LNCaP clone FGC (cell line): ENCODE results near the gene DLX4.

Experiments
- DNase-seq: peaks from one replicate; pipeline ENCODE4 v3.0.0-alpha.2; 2011; ENCODE audit warnings: low read depth
- H3K4me3 ChIP-seq: 2 replicates; pipeline ENCODE4 v1.5.1; 2011; ENCODE audit warnings: mild to moderate bottlenecking, low read depth, low read length, control low read depth
- TF ChIP-seq, protein P1 (sequence below): IDR thresholded peaks from 2 replicates; pipeline ENCODE4 v1.5.1; 2012; ENCODE audit warnings: mild to moderate bottlenecking; ENCODE audit not compliant: control insufficient read depth, insufficient read depth; ENCODE audit errors: extremely low read depth

The DLX4 gene

DNA sequence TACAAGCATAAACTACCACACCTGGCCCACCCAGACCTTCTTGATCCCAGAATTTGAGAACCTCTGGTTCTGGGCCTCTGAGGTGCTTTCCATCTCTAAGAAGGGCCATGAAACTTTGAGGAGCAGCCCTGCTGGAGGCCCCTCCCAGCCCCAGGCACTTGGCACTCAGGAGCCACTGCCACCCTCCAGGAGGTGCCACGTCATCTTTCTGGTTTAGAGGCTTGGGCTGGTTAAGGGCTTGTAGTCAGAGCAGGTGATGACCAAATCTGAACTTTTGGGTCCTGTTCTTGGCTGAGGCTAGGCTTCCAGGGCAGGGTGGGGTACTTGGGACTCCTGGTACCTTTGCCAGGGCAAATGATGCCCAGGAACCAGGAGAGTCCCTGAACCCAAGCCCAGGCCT lies 13.8 kb upstream of the DLX4 start:
- TF ChIP-seq, protein P1, sequence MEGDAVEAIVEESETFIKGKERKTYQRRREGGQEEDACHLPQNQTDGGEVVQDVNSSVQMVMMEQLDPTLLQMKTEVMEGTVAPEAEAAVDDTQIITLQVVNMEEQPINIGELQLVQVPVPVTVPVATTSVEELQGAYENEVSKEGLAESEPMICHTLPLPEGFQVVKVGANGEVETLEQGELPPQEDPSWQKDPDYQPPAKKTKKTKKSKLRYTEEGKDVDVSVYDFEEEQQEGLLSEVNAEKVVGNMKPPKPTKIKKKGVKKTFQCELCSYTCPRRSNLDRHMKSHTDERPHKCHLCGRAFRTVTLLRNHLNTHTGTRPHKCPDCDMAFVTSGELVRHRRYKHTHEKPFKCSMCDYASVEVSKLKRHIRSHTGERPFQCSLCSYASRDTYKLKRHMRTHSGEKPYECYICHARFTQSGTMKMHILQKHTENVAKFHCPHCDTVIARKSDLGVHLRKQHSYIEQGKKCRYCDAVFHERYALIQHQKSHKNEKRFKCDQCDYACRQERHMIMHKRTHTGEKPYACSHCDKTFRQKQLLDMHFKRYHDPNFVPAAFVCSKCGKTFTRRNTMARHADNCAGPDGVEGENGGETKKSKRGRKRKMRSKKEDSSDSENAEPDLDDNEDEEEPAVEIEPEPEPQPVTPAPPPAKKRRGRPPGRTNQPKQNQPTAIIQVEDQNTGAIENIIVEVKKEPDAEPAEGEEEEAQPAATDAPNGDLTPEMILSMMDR = no peak
- no peak overlapping the region for H3K4me3 ChIP-seq
- DNase-seq = no peak

DNA sequence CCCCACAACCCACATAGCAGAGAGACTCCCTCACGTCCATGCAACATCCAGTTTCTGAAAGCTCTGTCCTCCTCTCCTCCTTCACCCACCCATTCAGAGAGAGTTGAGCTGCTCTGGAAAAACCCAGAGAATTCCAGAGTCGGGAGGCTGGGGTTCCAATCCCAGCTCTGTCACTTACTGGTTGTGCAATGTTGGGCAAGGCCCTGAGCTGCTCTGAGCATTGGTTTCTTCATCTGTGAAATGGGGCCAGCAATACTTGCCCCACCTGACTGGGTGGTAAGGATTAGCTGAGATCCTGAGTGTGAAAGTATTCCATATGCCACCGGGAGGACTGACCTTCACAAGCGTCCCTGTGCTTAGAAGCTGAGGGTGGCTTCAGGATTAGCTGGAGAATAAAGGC lies 12.2 kb upstream of the DLX4 start:
- no peak for DNase-seq
- TF ChIP-seq, protein P1 = no peak
- H3K4me3 ChIP-seq = no peak overlapping the region

DNA sequence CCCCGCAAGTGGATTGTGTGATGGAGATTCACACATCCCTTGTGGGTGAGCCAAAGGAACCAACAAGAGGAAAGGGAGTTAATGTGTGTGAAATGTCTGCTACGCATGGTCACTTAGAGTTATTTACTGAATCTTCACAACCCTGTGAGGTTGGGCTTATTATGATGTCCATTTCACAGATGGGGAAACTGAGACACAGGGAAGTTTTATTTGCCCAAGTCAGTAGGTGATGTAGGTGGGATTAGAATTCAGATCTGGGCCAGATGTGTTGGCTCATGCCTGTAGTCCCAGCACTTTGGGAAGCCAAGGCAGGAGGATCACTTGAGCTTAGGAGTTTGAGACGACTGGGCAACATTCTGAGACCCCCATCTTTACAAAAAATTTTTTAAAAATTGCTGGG lies 11.6 kb upstream of the DLX4 start:
- no peak for DNase-seq
- TF ChIP-seq, protein P1 = no peak
- H3K4me3 ChIP-seq = no peak overlapping the region

DNA sequence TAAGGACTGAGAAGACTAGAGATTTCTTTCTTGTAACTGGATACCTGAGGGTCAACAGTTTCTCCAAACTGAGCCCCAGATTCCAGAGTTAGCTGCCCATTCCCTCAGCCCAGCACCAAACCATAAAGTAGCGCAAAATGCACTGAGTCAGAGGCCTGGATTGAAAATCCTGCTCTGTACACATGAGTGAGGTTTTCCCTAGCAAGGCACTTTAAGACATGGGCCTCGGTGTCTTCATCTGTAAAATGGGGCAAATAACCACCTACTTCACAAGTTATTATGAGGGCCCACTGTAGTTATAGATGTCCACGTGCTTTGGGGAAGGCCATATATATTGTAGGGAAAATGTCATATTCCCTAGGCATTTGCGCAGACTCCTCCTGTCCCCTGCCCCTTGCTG lies 10.3 kb upstream of the DLX4 start:
- no peak for DNase-seq

DNA sequence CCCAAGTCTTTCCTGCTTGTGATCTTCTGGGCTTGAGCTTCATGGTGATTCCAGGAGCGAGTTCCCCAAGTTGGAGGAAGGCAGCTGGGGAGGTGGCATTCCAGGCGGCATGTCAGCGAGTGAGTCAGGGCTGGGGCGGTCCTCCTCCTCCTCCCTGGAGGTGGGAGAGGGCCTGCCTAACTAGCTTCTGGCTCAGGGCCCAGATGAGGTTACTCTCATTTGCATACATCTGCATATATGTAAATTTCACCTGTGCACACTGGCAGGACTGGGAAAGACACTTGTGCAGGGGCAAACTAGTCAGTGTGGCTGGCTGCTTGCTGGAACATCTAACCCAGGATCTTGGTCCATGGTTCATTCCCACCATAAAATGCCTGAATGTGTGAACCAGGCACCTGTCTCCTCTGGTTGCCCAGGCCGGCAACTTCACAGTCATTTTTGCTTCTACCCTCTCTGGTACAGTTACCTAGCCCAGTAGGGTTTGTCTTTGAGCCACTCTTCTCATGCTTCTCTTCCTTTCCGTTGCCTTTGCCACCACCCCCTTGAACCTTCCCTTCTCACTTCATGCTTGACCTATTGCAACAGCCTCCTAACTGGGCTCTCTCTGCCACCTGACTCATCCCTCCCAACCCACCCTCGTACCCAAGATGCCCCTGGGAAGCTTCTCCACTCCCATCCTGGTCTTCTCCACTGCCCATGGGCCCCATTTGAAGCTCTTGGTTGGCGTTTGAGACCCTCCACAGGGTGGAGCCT lies 9.6 kb upstream of the DLX4 start:
- DNase-seq = no peak
- TF ChIP-seq, protein P1 = no peak
- no peak overlapping the region for H3K4me3 ChIP-seq

More for the DNA sequence above, 10.3 kb upstream of the DLX4 start:
- H3K4me3 ChIP-seq = no peak overlapping the region
- TF ChIP-seq, protein P1 = no peak

DNA sequence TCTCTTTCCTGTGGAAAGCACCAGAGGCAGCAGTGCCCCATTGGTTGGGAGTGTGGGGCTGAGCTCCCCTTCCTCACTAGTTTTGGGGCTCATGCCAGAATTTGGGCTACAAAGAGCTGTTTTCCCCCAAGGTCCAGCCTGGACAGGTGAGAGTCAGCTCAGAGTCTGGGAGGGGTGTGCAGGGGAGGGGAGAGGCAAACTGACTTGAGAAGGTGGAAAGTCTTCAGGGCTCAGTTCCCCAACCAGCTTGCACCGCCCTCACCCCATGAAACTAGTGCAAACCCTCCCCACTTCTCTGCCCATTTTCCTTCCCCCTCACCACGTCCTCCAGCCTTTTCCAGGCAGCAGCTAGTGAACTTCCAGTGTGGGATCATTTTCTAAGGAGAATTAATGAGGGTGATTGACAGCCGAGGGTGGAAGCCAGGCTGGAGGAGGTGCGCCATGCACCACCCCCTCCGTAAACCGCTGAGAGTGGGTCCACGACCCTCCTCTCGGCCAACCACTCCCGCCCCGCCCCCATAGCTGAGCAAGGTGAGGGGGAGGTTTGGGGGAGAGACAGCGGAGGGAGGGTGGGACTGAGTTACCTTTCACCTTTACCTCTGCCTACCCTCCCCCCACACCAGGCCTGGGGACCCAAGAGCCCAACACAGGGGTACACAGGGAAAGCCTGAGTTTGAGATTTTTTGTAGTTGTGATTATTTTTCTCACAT lies 6.2 kb upstream of the DLX4 start:
- H3K4me3 ChIP-seq = no peak overlapping the region
- TF ChIP-seq, protein P1 = no peak

DNA sequence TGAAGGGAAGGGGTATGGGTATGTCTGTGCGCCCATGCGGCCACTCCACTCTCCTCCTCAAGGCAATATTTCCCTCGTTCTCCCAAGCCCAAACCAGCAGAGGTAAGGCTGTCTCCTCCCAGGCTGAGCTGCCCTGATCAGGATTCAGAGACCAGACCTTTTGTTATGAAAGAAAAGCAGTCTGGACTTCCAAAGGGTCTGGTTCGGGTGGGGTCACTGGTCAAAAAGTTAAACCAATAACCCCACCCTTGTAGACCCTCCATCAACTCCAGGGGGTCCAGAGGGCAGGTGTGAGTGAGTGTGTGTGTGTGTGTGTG lies 5.7 kb upstream of the DLX4 start:
- DNase-seq = no peak
- no peak overlapping the region for H3K4me3 ChIP-seq
- TF ChIP-seq, protein P1 = no peak

More for the DNA sequence above, 6.2 kb upstream of the DLX4 start:
- no peak for DNase-seq
